ENCODE measurements around the gene SLC9A2. TPM values are rescaled to one million over a fixed set of nuclear protein-coding genes. Genes with fewer than 3 reads are reported as not detected.

The SLC9A2 gene
- total and polyA plus RNA-seq, 2 of the 13 experiments (the other 11 are each of a cell fraction or from before 2014, with no cell fraction given) = 0.02 TPM; not detected in 1

- no peak; the same call in 1 of the 2 replicates for TF ChIP-seq ZBED4 (CRISPR knock-in tag; IDR thresholded peaks at IDR 0.05; ENCODE audit: borderline replicate concordance)
- peak; percentile 97 for TF ChIP-seq ZBTB7B (CRISPR knock-in tag; IDR thresholded peaks at IDR 0.05)
- TF ChIP-seq, protein P1, sequence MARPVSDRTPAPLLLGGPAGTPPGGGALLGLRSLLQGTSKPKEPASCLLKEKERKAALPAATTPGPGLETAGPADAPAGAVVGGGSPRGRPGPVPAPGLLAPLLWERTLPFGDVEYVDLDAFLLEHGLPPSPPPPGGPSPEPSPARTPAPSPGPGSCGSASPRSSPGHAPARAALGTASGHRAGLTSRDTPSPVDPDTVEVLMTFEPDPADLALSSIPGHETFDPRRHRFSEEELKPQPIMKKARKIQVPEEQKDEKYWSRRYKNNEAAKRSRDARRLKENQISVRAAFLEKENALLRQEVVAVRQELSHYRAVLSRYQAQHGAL (CRISPR knock-in tag; IDR thresholded peaks at IDR 0.05; ENCODE audit: not compliant biosample characterization) = no peak
- TF ChIP-seq BCL6 (CRISPR knock-in tag; IDR thresholded peaks at IDR 0.05) = peak; percentile 58
- peak; percentile 51; the same call in 1 of the 2 replicates for TF ChIP-seq KDM1A (CRISPR knock-in tag; IDR thresholded peaks at IDR 0.05)
- 0 out of 2 replicates have a peak, but pooled peaks have one; percentile 44 for TF ChIP-seq SP140L (CRISPR knock-in tag; IDR thresholded peaks at IDR 0.05; ENCODE audit: borderline replicate concordance)
- TF ChIP-seq ZNF260 (CRISPR knock-in tag; IDR thresholded peaks at IDR 0.05; ENCODE audit: borderline replicate concordance, low read depth) = 0 out of 2 replicates have a peak, but pooled peaks have one; percentile 82
- TF ChIP-seq, protein P2, sequence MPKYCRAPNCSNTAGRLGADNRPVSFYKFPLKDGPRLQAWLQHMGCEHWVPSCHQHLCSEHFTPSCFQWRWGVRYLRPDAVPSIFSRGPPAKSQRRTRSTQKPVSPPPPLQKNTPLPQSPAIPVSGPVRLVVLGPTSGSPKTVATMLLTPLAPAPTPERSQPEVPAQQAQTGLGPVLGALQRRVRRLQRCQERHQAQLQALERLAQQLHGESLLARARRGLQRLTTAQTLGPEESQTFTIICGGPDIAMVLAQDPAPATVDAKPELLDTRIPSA (CRISPR knock-in tag; IDR thresholded peaks at IDR 0.05; ENCODE audit: borderline replicate concordance) = peak; percentile 87; the same call in 1 of the 2 replicates
- TF ChIP-seq ZNF619 (CRISPR knock-in tag; IDR thresholded peaks at IDR 0.05) = peak; percentile 98
- TF ChIP-seq KLF11 (CRISPR knock-in tag; IDR thresholded peaks at IDR 0.05) = 0 out of 2 replicates have a peak, but pooled peaks have one; percentile 22
- peak; percentile 94 for TF ChIP-seq ZGPAT (CRISPR knock-in tag; IDR thresholded peaks at IDR 0.05)
- TF ChIP-seq ZNF329 (CRISPR knock-in tag; IDR thresholded peaks at IDR 0.05; ENCODE audit: low read depth) = peak; percentile 49; the same call in 1 of the 2 replicates
- peak; percentile 92; the same call in 1 of the 2 replicates for TF ChIP-seq ZNF879 (CRISPR knock-in tag; IDR thresholded peaks at IDR 0.05)
- TF ChIP-seq REPIN1 (CRISPR knock-in tag; IDR thresholded peaks at IDR 0.05; ENCODE audit: borderline replicate concordance, low read depth) = peak; percentile 59; the same call in 1 of the 2 replicates
- TF ChIP-seq ZBTB25 (CRISPR knock-in tag; IDR thresholded peaks at IDR 0.05) = peak; percentile 40; the same call in 1 of the 2 replicates
- TF ChIP-seq THAP11 (CRISPR knock-in tag; IDR thresholded peaks at IDR 0.05) = peak; percentile 77
Observed at GRCh38 chr2:102736410-102737409, 117.4 kb downstream of the SLC9A2 start (continued).

Measured in HepG2 (cell line).